ENCODE results near the gene ARIH2.

DNA sequence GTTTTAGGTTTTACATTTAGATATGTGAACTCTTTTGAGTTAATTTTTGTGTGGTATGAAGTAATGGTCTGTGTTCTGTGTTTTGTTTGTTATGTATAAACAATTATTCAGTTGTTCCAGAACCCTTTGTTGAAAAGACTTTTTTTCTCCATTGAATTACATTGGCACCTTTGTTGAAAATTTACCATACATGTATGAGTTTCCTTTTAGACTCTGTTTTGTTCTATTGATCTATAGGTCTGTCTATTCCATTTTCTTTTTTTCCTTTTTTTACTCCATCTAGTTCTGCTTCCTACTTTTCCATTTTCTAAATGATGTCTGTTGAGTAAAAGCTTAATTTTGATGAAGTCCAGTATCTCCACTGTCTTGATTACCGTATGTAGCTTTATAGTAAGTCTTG lies 31.4 kb downstream of the ARIH2 start:
- TF ChIP-seq EP300 (IDR thresholded peaks at IDR 0.05) (no peak), CTCF (IDR thresholded peaks at IDR 0.05) (no peak)
